ENCODE data around the gene ITPKC.
A peak's percentile ranks its signal among the peaks of the same experiment; 100 is the strongest.

ITPKC gene

DNA sequence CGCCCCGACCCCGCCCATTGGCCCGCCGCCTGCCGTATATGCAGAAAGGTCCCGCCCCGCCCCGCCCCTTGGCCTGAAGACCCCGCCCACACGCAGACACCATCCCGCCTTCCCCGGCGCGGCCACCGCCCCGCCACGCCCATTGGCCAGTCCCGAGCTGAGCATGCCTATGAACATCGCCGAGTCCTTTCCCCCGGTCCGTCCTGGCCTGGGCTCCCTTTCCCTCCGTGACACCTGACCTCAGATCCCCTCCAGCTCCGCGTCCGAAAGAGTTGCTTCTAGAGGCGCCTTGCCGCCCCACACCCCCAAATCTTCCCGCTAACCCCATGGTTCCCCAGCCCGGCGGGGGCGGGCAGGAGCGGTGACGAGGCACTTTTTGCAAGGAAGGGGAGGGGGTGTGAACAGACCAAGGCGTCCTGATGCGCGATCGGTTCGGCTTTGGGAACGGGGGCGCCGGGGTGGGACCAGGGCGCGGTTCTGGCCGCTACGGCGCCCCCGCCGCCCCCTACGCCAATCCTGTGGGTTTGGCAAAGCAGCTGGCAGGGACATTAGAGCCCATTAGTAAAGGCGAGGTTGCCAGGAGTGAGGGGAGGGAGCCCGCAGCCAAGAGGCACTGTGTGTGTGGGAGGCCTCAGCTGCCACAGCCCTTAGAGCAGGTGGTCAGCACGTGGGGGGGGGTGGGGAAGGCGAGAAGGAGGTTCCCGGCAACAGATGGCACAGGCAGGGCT lies 26.1 kb upstream of the ITPKC start:
- DNase-seq, result peak; percentile 86

DNA sequence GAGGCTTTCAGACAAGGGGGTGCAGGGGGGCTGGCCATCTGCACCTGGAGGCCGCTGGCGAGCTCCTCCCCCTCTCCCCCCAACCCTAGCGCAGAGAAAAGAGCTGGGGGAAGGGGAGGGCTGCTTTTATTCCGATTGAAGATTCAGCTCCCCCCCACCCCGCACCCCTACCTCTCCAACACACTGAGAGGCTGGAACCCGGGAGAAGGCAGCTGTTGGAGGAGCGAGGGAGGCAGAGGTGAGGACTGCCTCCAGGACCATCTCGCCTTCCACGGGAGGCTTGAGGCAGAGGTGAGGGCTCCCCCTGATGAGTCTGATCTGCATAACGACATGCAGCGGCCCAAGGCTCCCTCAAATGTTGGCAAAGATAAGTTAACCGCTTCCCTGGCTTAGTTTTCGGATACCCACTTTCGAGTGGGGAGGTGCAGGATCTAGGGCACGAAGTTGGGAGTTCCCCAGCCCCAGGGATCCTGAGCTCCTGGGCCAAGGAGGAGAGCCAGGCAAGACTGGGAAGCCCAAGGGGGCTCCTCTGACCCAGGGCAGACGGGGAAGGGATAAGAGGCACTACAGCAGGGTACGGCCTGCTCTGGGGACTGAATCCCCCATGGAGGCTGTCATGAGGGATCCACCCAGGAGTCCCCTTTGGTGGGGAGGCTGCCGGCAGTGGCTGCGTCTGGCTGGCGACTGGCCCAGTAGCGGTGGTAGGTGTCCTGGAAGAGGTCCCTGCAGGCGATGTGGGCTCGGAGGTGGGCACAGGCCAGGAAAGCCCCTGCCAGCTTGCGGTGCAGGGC lies 25.3 kb upstream of the ITPKC start:
- DNase-seq, result no peak

DNA sequence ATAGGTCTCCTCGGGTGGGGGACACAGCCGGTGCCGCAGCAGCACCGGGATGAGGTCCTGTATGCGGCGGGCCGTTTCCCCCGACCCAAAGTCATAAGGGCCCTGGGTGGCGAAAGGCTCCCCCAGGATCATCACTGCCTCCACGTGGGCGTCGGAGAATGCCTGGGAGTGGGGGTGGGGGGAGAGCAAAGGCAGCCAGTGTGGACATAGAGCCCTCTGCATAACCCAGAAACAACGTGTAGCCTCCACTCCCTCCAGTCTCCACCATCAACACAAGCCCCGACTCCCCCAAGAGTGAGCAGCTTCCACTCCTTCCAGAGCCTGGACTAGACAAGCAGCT lies 24.7 kb upstream of the ITPKC start:
- no peak for DNase-seq

DNA sequence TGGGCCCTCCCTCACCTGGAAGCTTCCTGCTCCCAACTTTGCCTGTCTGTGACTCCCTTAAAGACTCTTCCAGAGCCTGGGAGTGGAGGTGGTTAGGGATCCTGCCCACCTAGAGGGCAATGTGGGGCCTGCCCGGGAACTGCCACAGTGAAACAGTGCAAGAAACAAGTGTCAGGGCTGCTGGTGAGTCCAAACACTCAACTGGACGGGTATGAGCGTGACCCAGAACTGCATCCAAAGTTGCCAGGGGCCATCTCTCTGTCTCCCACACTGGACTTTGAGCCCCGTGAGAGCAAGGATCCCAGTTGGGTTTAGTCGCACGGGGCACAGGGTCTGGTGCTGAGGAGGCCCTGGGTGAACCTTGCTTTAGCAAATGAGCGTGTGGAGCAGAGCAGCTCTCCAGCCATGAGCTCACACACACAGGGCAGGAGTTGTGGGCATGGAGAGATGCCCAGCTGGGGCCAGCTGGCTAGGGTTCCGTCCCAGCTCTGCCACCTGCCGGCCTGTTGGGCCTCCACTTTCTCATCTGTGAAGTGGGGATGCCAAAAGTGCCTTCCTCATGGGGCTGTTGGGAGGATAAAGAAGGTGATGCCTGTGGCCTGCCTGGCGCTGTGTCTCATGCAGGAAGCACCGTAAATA lies 23.6 kb upstream of the ITPKC start:
- no peak for DNase-seq

DNA sequence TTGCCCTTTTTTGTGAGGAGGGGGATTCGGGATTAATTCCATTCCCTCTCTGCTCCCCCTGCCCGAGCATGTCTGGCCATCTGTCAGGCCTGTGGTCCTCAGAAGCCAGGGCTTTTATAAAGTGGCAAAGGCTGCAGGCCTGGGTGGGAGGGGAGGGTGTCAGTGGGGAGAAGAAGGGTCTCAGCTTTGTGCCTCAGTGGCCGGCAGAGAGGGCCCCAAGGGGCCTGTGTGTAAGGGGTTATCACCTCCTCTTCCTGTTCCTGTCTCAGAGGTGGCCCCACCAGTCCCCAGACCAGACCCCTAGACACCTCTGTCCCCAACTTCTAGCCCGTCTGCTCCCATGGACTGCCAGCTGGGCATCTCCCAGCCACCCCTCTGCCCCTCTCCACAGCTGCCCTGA lies 23.0 kb upstream of the ITPKC start:
- DNase-seq, result no peak

DNA sequence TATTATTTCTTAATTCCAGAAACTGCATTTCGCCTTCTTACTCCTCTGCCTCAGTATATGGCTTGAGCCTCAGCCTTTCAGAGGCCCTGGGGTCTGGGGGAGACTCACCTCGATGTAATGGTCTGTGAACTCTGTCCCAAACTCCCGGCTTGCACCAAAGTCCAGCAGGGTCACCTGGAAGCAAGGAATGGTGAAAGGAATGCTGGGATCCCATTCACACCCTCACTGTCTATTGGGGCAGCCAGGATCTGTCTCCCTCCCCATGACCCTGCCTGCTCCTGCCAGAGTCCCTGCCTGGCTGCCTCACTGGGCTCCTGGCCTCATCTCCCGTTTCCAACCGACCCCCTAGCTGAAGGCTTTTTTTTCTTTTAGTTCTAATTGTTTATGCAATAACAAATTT lies 21.0 kb upstream of the ITPKC start:
- DNase-seq, result no peak

DNA sequence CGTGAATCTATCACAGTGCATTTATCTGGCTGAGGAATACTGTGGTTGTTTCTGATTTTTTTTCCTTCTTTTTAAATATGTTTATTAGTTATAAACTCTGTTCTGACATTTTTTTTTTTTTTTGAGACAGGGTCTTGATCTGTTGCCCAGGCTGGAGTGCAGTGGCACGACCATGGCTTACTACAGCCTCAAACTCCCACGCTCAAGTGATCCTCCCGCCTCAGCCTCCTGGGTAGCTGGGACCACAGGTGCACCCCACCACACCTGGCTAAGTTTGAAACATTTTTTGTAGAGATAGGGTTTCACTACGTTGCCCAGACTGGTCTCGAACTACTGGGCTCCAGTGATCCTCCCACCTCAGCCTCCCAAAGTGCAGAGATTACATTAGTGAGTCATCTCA lies 19.9 kb upstream of the ITPKC start:
- DNase-seq, result no peak

DNA sequence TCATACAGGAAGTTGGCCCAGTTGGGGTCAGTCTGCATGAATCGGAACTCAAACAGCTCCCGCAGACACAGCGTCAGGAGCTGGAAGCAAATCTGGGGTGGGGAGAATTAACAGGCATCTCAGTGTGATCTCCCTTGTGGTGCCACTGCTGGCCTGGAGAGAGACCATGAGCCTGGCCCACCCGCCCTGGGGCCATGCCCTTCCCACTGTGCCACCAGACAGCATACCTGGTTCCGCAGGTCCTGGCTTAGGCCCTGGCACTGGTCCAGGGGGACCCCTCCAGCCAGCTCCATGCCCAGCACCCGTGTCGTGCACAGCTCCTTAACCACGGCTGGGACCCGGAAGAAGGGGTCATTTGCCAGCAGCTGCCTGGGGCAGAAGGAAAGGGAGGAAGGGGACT lies 16.8 kb upstream of the ITPKC start:
- no peak for DNase-seq

DNA sequence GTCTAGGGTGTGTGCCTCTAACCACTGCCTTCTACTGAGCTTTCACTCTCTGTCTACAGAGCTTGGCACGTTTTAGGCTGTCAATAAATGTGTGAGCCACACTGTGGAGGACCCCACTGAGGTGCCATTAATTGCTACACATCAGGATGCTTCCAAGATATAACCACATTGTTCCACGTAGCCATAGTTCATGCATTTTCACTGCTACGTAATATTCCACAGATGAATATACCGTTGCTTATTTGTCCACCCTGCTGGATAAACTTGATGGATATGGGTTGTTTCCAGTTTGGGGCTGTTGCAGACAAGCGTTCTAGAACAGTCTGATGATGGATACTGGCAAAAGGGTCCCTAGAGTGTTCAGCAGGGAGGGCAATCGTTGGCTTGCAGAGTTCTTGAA lies 15.2 kb upstream of the ITPKC start:
- DNase-seq, result no peak

DNA sequence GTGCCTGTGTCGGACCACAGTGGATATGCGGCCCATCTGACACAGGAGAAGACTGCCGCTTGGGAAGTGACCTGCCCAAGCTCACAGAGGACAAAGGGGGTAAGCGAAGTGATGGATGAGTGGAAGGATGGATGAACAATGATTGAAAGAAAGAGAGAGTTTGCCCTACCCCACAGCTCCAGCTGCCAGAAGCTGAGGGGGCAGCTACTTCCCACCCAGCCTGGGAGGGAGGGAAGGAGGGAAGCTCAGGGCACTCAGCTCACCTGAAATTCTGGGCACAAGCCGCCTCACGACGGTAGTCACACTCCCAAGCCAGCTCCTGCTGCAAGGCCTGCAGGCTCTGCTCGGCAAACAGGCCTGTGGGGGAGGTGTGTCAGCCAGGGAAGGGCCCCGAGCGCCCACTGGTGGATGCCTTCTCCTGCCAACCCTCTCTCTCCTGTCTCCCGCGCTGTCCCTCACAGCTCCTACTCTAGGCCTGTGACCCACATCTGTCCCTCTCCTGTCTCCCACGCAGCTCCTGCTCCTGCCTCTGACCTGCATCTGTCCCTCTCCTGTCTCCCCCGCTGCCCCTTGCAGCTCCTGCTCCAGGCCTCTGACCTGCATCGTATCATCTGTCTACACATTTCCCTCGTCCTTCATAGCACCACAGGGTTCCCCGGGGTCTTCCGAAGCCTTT lies 14.4 kb upstream of the ITPKC start:
- no peak for DNase-seq

DNA sequence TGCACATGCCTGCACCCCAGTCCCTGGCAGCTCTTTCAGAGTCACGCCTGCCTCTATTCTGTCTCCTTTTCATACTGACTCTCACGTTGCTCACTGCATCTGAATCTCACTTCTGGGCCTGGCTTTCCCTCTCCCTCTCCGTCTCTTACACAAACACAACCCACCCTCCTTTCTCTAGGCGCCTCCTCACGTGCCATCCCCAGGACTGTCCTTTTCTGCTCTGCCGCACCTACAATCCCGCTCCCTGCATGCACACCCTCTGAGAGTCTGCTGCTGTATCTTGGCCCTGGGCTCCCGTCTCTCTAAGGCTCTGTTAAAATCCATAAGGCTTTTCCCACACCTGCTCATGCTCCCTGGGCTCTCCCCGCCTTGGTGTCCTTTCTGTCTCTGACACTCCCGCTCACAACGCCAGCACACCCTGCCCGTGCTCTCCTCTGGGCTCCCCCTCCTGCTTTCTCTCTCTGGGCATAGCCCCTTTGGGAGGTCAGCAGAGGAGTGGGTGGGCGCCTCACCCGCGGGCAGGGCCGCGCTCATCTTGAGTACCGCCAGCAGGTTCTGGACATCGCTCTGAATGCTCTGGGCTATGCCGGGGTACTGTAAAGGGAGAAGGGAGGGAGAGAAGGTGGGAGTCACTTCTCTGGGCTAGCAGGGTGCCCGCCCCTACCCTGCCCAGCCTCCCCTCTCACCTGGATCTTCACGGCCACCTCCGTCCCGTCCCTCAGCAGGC lies 13.7 kb upstream of the ITPKC start:
- no peak for DNase-seq

DNA sequence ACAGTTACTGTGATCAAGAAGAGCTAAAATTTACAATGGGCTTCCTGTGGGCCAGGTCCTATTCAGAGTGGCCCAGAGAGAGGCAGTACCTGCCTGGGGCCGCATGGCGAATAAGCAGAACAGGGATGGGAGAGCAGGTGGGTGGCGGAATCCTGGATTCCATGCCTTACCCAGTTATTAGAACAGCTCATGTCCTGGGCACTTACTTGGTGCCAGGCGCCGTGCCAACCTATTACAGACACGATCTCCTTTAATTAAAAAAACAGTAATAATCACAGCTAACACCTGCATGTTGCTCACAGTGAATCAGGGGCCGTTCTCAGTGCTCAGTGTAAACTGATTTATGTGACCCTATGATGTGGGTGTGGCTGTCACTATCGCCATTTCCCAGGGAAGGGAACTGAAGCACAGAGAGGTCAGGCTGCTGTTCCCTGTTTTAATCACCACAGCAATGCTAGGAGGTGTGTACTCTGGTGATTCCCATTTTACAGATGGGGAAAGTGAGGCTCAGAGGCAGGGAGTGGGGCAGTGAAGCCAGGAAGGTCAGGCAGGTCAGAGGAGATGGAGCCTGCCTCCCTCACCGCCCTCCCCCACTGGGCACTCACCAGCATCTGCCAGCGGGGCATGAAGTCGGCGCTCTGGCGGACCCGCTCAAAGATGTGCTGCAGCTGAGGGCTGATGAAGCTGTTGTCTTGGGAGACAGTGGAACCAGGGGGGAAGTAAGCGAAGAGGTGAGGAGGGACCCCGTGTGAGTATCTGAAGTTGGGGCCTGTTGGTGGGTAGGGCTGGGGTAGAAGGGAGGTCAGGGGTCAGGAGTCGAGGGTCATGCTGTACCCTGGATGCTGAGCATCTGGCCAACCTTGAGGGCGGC lies 12.2 kb upstream of the ITPKC start:
- no peak for DNase-seq

DNA sequence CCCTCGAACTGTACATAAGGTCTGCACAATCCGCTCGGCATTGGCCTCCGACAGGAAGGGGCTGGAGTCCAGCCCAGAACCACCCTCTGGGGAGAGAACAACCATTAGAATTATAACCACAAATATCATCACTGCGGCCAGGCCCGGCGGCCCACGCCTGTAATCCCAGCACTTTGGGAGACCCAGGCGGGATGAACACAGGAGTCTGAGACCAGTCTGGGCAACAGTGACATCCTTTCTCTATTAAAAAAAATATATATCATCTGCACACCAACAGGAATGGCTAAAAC lies 11.6 kb upstream of the ITPKC start:
- no peak for DNase-seq

DNA sequence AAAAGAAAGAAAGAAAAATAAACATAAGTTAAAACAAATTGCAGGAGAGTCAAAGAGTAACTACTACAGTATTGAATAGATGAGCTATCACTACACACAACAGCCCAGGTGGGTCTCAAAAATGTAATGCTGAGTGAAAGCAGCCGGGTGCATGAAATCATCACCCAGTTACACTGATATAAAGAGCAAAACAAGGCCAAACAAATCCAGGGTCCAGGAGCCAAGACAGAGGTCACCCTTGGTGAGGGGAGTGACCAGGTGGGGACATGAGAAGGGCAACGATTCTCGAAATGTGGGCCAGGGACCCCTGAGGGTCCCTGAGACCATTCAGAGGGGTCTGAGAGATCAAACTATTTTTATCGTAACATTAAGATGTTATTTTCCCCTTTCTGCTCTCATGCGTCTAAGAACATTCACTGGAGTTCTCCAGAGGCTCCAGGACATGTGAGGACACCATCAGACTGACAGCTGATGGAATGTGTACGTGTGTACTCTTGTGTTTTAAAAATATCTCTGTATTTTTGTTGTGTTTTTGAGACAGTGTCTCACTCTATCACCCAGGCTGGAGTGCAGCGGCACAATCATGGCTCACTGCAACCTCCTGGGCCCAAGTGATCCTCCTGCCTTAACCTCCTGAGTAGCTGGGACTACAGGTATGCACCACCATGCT lies 10.8 kb upstream of the ITPKC start:
- DNase-seq, result no peak

DNA sequence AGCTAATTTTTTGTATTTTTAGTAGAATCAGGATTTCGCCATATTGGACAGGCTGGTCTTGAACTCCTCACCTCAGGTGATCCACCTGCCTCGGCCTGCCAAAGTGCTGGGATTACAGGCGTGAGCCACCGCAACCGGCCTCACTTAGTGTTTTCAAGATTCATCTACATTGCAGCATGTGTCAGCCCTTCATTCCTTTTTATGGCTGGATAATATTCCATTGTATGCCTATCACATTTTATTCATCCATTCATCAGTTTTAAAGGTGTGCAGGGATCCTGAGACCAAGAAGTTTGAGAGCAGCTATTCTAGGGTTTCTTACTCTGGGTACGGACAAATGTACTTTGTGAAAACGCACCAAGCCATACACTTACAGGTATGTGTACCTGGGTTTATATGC lies 9.3 kb upstream of the ITPKC start:
- no peak for DNase-seq

DNA sequence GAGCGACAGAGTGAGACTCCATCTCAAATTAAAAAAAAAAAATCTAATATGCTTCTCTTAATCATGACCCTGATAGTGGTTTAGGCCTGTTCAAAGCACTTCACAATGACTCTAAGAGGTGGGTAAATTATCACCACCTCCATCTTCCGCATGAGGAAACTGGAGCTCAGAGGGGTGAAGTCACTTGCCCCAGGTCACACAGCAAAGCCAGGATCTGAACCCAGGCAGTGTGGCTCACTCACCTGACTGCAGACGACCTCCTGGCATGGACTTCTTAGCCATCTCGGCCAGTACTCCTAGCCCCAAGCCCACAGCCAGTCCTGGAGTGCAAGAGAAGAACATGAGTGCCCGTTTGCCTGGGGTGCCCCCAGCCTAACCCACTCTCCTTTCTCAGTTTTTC lies 7.1 kb upstream of the ITPKC start:
- DNase-seq, result no peak

DNA sequence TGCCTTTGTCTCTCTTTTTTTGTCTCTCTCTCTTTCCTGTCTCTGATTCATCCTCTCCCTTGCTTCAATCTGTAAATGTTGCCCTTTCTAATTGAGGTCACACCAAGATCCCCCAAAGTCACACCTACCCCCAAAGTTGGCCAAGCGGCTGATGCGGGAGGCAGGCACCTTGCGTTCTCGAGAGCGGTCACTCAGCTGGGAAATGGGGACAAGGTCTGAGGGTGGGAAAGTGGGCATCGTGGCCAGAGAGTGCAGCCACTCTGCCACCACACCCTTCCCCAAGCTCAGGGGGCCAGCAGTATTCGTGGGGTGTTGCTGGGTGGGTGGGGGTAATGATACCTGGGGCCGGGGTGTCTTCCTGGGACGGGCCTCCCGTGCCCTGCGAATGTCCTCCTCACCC lies 3.0 kb upstream of the ITPKC start:
- DNase-seq, result no peak

DNA sequence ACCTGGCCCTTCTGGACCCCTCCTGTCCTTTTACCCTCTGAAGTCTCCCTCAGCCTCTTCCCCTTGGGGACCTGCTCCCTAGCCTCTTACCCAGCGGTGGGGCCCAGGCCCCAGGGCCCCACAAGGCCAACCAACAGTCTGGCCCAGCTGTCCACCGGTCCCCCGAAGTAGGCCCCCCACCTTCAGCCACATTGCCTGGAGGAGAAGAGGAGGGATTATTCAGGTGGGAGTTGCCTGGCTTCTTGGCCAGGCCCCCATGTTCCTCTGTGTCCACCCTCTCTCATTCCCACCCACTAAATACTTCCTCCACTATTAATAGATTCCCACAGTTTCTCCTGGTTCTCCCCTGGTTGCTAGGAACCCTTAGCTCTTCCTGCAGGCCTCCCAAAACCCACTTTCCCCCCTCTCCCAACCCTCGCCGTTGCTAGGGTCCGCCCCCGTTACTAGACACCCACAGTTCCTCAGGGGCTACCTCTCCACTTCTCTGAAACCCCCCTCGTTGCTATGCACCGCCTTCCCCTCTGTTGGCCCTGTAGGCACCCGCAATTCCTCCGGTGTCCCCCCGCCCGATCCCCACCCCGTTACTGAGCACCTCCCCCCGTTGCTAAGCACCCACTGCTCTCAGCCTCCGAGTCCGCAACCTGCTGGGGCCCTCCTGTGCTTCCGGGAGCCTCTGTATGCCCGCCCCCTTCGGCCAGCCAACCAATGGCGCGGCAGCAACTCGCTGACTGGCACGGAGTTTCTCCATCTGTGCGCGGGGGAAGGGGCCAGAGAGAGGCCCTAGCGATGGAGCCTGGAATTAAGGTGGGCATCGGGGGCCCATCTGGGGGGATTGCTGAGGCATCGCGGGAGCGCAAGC lies 2.2 kb upstream of the ITPKC start:
- DNase-seq, result peak; percentile 96

DNA sequence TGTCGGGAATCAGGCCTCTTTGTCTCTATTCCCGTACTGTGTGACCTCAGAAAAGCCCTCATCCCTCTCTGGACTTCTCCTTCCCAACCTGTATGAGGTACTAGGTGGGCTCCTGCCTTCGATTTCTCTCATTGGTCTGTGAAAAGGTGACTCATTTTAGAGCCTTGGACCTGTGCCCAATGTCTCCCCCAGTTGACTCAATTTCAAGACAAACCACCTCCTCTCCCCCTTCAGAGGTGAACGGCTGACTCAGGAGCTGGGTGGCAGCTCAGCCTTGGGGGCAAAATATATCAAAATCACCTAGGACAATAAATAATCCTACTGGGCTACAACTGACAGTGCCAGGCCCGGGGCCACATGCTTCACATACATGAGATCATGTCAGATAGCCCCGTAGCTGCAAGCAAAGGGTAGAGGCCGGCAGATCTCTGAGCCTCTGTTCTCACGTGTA lies 856 bp upstream of the ITPKC start:
- DNase-seq, result peak; percentile 57

DNA sequence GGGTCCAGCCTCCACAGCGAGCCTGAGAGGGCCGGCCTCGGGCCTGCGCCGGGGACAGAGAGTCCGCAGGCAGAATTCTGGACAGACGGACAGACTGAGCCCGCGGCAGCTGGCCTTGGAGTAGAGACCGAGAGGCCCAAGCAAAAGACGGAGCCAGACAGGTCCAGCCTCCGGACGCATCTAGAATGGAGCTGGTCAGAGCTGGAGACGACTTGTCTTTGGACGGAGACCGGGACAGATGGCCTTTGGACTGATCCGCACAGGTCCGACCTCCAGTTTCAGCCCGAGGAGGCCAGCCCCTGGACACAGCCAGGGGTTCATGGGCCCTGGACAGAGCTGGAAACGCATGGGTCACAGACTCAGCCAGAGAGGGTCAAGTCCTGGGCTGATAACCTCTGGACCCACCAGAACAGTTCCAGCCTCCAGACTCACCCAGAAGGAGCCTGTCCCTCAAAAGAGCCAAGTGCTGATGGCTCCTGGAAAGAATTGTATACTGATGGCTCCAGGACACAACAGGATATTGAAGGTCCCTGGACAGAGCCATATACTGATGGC lies 490 bp downstream of the ITPKC start:
- DNase-seq, result no peak
